ENCODE results near the gene BOD1. TPM values are rescaled to one million over a fixed set of nuclear protein-coding genes. Genes with fewer than 3 reads are reported as not detected.
"Not testable (repeated sequence)": the region's sequence is repeated elsewhere in the genome, so short reads cannot be mapped to it uniquely, and the experiment has no call there.

Gene BOD1
- total RNA-seq, 2 experiments from 2014 or later, result 29.2 to 31.7 TPM

DNA sequence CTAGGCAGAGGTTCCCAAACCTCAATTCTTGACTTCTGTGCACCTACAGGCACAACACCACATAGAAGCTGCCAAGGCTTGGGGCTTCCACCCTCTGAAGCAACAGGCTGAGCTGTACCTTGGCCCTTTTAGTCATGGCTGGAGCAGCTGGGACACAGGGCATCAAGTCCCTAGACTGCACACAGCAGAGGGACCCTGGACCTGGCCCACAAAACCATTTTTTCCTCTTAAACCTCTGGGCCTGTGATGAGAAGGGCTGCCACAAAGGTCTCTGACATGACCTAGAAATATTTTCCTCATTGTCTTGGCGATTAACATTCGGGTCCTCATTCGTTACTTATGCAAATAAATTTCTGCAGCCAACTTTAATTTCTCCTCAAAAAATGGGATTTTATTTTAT lies 30.3 kb downstream of the BOD1 start:
- ATAC-seq; H3K27me3 Mint-ChIP-seq; DNase-seq; intact Hi-C loops (cut with DNase I, micrococcal nuclease); CTCF ChIA-PET; H3K27ac Mint-ChIP-seq; H3K4me1 Mint-ChIP-seq; POLR2A ChIA-PET; H3K4me3 Mint-ChIP-seq: not testable (repeated sequence)
- Mint-ChIP-seq H3K9me3 (ENCODE audit: low read depth) (peaks cover 34% of the 10 kb centered on the region), H3K36me3 (ENCODE audit: low read depth) (peaks cover 10% of the 10 kb centered on the region)

DNA sequence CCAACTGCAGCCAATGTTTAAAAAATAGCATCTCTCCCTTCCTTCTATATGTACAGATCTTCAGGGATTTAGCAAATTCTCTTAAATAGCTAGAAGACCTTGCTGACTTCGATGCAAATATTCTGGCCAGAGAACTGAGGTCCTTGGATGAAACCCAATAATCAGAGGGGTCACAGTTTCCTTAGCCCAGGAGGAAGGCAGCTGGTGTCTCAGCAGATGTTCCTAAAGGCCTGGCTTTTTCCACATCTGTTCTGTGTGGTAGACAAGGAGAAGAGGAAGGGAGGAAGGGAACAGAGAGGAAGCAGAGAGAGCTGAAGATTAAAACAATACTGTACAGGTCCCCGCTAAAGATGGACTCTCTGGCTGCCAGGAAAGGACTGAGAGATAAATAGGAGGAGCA lies 33.1 kb downstream of the BOD1 start:
- DNase-seq, result no peak
- Mint-ChIP-seq H3K4me1 (no peaks in the 10 kb centered on the region), H3K27ac (no peak overlapping the region), H3K9me3 (ENCODE audit: low read depth) (peaks cover 29% of the 10 kb centered on the region), H3K27me3 (no peaks in the 10 kb centered on the region), H3K4me3 (no peak overlapping the region), H3K36me3 (ENCODE audit: low read depth) (peaks cover 6% of the 10 kb centered on the region)
- intact Hi-C loops (cut with DNase I, micrococcal nuclease), result no loop called here
- ATAC-seq, result no peak
- ChIA-PET CTCF (interaction anchor here (0.6 to 1.7 kb wide), 4 partner anchors 10 to 711 kb away, joined by 3 to 7 read pairs (median 4); no protein-coding TSS in a partner anchor), POLR2A (no interaction called here)

DNA sequence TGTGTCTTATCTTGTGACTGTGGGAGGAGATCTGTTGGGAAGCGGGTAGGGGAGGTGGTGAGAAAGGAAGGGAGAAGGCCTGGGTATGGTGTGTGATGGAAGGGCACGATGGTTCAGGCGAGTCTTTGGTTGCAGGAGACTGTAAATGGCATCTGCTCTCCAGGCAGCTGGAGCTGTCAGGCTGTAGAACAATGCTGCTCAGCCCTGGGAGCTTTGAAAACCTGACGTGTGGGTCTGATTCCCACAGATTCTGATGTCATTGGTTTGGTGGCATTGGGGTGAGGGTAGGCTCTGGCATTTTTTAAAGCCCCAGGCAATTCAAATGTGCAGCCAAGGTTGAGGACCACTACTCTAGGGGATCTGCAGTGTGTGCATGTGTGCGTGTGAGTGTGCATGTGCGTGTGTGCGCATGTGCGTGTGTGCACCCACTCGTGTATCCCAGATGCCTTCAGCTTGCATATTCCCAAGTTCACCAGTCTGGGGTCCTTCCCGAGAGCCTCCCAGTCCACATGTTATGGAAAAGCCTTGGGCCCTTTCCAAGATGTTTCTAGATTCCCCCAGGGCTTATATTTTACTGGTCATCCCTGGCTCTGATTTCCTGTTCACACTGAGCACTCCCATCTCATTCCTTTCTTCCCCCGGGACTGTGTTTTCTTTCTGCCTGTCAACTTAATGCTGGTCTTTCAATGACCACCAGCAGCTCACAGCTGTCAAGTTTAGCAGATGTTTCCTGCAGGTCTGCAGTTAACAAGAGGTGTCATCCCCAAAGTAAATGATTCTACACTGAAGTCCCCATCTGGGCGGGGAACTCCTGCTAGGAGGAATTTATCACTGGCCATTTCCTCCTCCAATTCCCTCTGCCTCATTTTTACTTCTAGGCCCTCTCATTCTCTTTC lies 34.0 kb downstream of the BOD1 start:
- Mint-ChIP-seq H3K27me3 (no peaks in the 10 kb centered on the region), H3K27ac (no peak overlapping the region), H3K36me3 (ENCODE audit: low read depth) (peaks cover 5% of the 10 kb centered on the region), H3K9me3 (ENCODE audit: low read depth) (peaks cover 26% of the 10 kb centered on the region), H3K4me3 (no peak overlapping the region), H3K4me1 (no peaks in the 10 kb centered on the region)
- POLR2A ChIA-PET, result no interaction called here
- ATAC-seq (no peak), DNase-seq (no peak)
- intact Hi-C loops (cut with DNase I, micrococcal nuclease), result no loop called here
- CTCF ChIA-PET, result interaction anchor here (0.5 to 1.6 kb wide), 6 partner anchors 8 to 712 kb away, joined by 3 to 5 read pairs (median 3); no protein-coding TSS in a partner anchor

DNA sequence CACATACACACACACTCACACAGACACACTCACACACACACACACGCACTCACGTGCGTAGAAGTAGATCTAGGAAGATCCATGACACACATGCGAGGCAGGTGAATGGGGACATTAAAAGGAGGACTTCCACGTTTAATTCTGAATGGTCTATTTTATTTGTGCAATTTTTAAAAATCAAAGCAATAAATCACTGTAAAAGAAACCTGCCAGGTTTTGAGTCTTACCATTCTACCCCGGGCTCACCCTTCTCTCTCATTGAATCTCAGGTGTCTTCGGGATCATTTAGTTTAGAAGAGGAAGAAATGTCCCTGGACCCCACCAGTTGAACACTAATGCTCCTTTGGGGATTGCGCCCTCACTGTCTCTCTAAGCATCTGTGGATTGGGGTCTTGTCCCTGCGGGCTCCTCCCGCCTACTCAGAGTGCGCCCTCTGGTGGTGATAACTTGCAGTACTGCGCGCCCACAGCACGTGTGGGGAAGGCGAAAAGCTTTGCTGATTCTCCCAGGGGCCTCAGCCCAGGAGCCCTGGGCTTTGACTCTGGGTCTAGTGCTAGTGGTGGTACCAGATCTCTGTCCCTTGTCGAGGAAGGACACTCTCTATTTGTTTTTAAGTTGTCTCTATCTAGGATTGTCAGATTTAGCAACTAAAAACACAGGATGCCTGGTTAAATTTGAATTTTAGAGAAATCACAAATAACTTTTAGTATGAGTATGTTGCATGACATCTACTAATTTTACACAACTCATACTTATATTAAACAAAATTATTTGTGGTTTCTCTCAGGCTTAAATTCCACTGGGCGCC lies 34.8 kb downstream of the BOD1 start:
- no peaks in the 10 kb centered on the region for H3K4me1 Mint-ChIP-seq
- ChIA-PET POLR2A (no interaction called here), CTCF (interaction anchor here (0.5 to 1.2 kb wide), 3 partner anchors 8 to 325 kb away, joined by 3 to 5 read pairs (median 3); no protein-coding TSS in a partner anchor)
- H3K9me3 Mint-ChIP-seq (ENCODE audit: low read depth), result peaks cover 22% of the 10 kb centered on the region
- no peaks in the 10 kb centered on the region for H3K27me3 Mint-ChIP-seq
- DNase-seq (peak; percentile 75), ATAC-seq (peak; percentile 47)
- intact Hi-C loops (cut with DNase I, micrococcal nuclease), result no loop called here
- no peak overlapping the region for H3K27ac Mint-ChIP-seq
- peaks cover 3% of the 10 kb centered on the region for H3K36me3 Mint-ChIP-seq (ENCODE audit: low read depth)
- no peak overlapping the region for H3K4me3 Mint-ChIP-seq

DNA sequence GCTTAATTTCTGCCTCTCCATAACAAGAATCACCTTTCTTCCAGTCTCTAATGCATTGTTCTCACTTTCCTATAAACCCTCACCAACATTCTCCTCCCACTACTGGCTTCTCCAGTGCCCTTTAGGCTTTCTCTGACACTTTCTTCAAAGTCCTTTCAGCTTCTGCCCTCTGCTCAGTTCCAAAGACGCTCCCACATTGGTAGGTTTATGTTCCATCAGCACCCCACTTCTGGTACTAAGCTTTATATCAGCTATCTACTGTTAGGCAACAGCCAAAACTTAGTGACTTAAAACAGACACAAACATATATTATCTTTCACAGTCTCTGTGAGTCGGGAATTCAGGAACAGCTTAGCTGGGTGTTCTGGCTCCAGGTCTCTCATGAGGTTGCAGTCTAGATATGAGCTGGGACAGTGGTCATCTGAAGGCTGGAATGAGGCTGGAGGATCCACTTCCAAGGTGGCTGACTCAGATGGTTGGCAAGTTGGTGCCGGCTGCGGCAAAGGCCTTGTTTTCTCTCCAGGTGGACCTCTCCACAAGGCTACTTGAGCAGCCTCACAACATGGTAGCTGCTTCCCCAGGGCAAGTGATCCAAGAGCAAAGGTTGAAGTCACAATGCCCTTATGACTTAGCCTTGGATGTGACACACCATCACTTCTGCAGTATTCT lies 37.4 kb downstream of the BOD1 start:
- no peak overlapping the region for H3K4me3 Mint-ChIP-seq
- peaks cover 2% of the 10 kb centered on the region for H3K27me3 Mint-ChIP-seq
- peaks cover 14% of the 10 kb centered on the region for H3K9me3 Mint-ChIP-seq (ENCODE audit: low read depth)
- no peak for DNase-seq
- no peaks in the 10 kb centered on the region for H3K36me3 Mint-ChIP-seq (ENCODE audit: low read depth)
- intact Hi-C loops (cut with DNase I, micrococcal nuclease), result no loop called here
- ChIA-PET POLR2A (no interaction called here), CTCF (interaction anchor here (0.6 to 2.1 kb wide), 4 partner anchors 10 to 370 kb away, joined by 3 to 5 read pairs (median 4); no protein-coding TSS in a partner anchor)
- H3K4me1 Mint-ChIP-seq, result no peaks in the 10 kb centered on the region
- no peak for ATAC-seq
- H3K27ac Mint-ChIP-seq, result no peak overlapping the region

DNA sequence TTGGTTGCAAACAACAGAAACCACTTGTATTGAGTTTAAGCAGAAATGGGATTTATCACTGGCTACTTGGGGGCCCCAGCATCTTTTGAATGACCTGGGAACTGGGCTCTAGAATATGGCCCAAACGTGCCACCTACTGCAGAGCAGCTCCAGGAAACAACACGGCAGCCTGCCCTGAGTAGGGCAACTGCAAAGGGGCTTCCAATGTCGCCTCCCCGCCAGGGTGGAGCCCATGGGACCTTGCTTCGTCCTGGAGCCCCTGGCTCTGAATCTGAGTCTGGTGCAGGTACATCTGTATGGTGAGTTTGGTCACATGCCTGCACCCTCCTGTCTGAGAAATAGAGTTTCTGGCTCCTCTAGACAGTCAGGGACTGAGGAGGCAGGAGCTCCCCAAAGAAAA lies 38.6 kb downstream of the BOD1 start:
- CTCF ChIA-PET, result no interaction called here

DNA sequence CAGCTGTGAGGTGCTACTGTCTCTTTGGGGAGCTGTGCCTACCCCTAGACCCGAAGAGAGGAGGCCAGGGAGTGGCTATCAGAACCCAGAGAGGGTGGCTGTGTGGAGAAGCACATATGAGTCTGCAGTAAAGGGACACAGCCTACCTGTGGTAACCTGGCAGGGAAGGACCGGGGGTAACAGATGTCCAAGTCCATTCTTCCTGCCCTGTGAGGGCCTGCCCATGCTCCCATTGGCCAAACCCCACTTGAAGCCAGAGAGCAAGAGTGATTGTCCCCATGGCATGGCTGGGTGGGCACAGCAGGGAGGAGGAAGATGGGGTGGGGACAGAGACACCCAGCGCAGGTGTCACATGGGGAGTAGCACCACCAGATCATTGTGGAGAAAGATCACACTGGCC lies 39.3 kb downstream of the BOD1 start:
- intact Hi-C loops (cut with DNase I, micrococcal nuclease), result no loop called here
- no peak for DNase-seq
- CTCF ChIA-PET, result interaction anchor here (0.6 kb wide), 1 partner anchor 341 kb away, joined by 3 read pairs; no protein-coding TSS in a partner anchor

More for the DNA sequence above, 38.6 kb downstream of the BOD1 start:
- Mint-ChIP-seq H3K27ac (no peak overlapping the region), H3K9me3 (ENCODE audit: low read depth) (peaks cover 14% of the 10 kb centered on the region), H3K36me3 (ENCODE audit: low read depth) (no peaks in the 10 kb centered on the region), H3K4me1 (peaks cover 4% of the 10 kb centered on the region), H3K27me3 (peaks cover 4% of the 10 kb centered on the region), H3K4me3 (no peak overlapping the region)
- ATAC-seq (no peak), DNase-seq (no peak)
- intact Hi-C loops (cut with DNase I, micrococcal nuclease), result no loop called here
- POLR2A ChIA-PET, result no interaction called here

DNA sequence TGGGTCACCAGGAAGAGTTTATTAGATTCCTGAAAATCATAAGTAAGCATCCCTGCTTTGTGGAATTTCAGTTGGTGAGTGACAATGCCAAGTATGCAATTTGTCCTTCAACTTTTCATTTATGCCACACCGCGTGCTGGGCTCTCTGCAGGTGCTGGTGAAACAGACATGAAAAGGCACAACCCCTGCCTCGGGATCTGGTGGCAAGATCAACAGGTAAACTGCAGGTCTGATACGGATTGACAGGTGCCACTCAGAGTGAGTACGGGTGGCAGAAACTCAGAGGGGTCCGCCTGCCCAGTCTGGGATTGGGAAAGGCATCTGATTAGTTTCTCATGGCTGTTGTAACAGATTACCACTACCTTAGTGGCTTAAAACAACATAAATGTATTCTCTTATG lies 40.5 kb downstream of the BOD1 start:
- Mint-ChIP-seq H3K4me3 (no peak overlapping the region), H3K4me1 (peaks cover 5% of the 10 kb centered on the region), H3K9me3 (ENCODE audit: low read depth) (peaks cover 13% of the 10 kb centered on the region), H3K36me3 (ENCODE audit: low read depth) (no peaks in the 10 kb centered on the region), H3K27me3 (peaks cover 7% of the 10 kb centered on the region), H3K27ac (no peak overlapping the region)
- intact Hi-C loops (cut with DNase I, micrococcal nuclease), result no loop called here
- ATAC-seq (no peak), DNase-seq (no peak)
- ChIA-PET CTCF (interaction anchor here (0.7 kb wide), 1 partner anchor 485 kb away, joined by 3 read pairs; no protein-coding TSS in a partner anchor), POLR2A (no interaction called here)

More for the DNA sequence above, 39.3 kb downstream of the BOD1 start:
- Mint-ChIP-seq H3K27ac (no peak overlapping the region), H3K4me1 (peaks cover 5% of the 10 kb centered on the region), H3K4me3 (no peak overlapping the region), H3K36me3 (ENCODE audit: low read depth) (no peaks in the 10 kb centered on the region), H3K27me3 (peaks cover 7% of the 10 kb centered on the region), H3K9me3 (ENCODE audit: low read depth) (peaks cover 13% of the 10 kb centered on the region)
- no peak for ATAC-seq
- POLR2A ChIA-PET, result no interaction called here

DNA sequence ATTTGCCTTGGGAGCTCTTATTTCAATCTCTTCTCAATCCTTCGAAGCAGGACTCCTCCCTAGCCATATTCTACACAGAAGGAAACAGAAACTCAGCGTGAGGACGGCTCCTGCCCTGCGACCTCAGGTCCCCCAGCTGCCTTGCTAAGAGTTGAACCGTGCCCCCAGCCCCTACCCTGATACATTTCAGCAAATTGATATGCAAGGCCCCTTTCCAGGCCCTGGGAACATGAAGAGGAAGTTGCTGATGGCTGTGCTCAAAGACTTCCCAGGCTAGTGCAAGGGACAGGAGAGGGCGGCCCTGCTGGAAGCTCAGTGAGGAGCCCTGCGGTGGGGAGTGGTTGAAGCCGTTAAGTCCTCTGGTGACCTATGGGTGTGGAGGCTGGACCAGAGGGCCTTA lies 41.5 kb downstream of the BOD1 start:
- no peak for DNase-seq
- Mint-ChIP-seq H3K27ac (no peak overlapping the region), H3K27me3 (peaks cover 11% of the 10 kb centered on the region), H3K36me3 (ENCODE audit: low read depth) (no peaks in the 10 kb centered on the region), H3K4me1 (peaks cover 5% of the 10 kb centered on the region), H3K9me3 (ENCODE audit: low read depth) (peaks cover 10% of the 10 kb centered on the region), H3K4me3 (no peak overlapping the region)
- CTCF ChIA-PET, result interaction anchor here (0.6 to 0.7 kb wide), 2 partner anchors 123 to 653 kb away, joined by 3 read pairs; no protein-coding TSS in a partner anchor
- intact Hi-C loops (cut with DNase I, micrococcal nuclease), result loop anchor here in 1 of 2 experiments (5.0 kb wide), 1 partner anchor 123 kb away; no protein-coding TSS in a partner anchor
- POLR2A ChIA-PET, result no interaction called here
- ATAC-seq, result no peak

DNA sequence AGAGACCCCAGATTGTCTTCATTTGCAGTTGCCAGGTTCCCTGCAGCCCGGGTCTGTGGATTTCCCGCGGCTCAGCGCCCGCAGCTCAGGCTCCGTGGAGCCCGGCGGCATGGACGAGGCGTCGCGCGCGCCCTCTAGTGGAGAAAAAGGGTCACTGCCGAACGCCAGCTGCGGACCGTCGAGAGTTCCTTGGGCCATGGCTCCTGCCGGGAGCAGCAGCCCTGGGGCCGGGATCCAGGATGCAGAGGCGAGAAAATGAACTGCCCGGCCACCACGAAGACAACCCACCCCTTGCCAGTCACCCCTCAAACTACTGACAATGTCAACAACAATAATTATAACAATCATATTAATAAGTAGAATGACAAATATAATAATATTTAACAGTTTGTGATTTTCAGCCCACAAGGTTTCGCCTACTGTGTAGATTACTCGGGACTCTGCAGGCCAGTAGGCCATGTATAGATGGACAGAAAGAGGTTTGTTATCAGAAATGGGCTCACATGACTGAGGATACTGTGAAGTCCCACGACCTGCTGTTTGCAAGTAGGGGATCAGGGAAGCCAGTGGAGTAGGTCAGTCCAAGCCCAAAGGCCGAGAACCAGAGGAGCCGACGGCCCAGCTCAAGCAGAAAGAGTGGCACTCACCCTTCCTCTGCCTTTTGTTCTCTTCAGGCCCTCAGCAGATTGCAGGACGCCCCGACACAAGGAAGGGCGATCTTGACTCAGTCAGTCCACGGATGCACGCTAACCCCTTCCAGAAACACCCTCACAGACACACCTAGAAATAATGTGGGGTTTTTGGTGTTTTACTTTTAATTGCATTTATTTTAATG lies 43.1 kb downstream of the BOD1 start:
- Mint-ChIP-seq H3K4me1 (peaks cover 5% of the 10 kb centered on the region), H3K4me3 (no peak overlapping the region), H3K27me3 (peaks cover 12% of the 10 kb centered on the region), H3K27ac (no peak overlapping the region), H3K36me3 (ENCODE audit: low read depth) (no peaks in the 10 kb centered on the region), H3K9me3 (ENCODE audit: low read depth) (no peaks in the 10 kb centered on the region)
- intact Hi-C loops (cut with DNase I, micrococcal nuclease), result loop anchor here (1.0 to 5.0 kb wide), 4 partner anchors 121 to 595 kb away; no protein-coding TSS in a partner anchor
- peak; percentile 76 for ATAC-seq
- POLR2A ChIA-PET, result no interaction called here
- peak; percentile 80 for DNase-seq
- CTCF ChIA-PET, result interaction anchor here (0.5 to 1.6 kb wide), 16 partner anchors 9 to 731 kb away, joined by 3 to 17 read pairs (median 4); no protein-coding TSS in a partner anchor

All from activated CD4-positive, alpha-beta T cell treated with anti-CD3 and anti-CD28 coated beads for 36 hours (primary cell).